Stomach (tissue), 9 donors: Measurements from ENCODE around the gene PHF2. TPM values are rescaled to one million over a fixed set of nuclear protein-coding genes. Genes with fewer than 3 reads are reported as not detected.

ENCODE experiments used
- DNase-seq, 2 donors: peaks; one replicate each; pipeline versions ENCODE4 v3.0.0 to v3.0.0-alpha.2; 2013 to 2019
- H3K27ac ChIP-seq, 5 donors: fragments of 200-600 bp in 4 of 5; sonication (generic) in 4 of 5; one replicate each; pipeline ENCODE4 v1.5.1; 2013 to 2019; ENCODE audit warnings: mild to moderate bottlenecking in 1 of 5, moderate library complexity in 1 of 5
- H3K27me3 ChIP-seq, 3 donors: fragments of 200-600 bp; sonication (generic); one replicate each; pipeline ENCODE4 v1.5.1; 2017 to 2019; ENCODE audit warnings: mixed run types in 1 of 3
- H3K36me3 ChIP-seq, 4 donors: fragments of 200-600 bp; sonication (generic); 1 replicate in 3 of 4; 2 replicates in 1 of 4; pipeline ENCODE4 v1.5.1; 2016 to 2019
- H3K4me1 ChIP-seq, 4 donors: fragments of 200-600 bp; sonication (generic); one replicate each; pipeline ENCODE4 v1.5.1; 2016 to 2019
- H3K4me3 ChIP-seq, 4 donors: fragments of 200-600 bp; sonication (generic) in 3 of 4; one replicate each; pipeline ENCODE4 v1.5.1; 2016 to 2019; ENCODE audit warnings: mild to moderate bottlenecking in 1 of 4
- H3K9me3 ChIP-seq, 4 donors: fragments of 200-600 bp; sonication (generic); one replicate each; pipeline ENCODE4 v1.5.1; 2016 to 2019
- EP300 ChIP-seq: sonication (generic); formaldehyde crosslinking; IDR thresholded peaks from one replicate; pipeline ENCODE4 v1.6.1; 2017; ENCODE audit warnings: antibody characterized with exemption
- POLR2A ChIP-seq, 4 donors: fragments of 450-650 bp; IDR thresholded peaks; one replicate each; pipeline ENCODE4 v1.6.1; 2016; ENCODE audit warnings: antibody characterized with exemption in 4 of 4, control low read depth in 2 of 4, mild to moderate bottlenecking in 1 of 4, moderate library complexity in 1 of 4
- POLR2AphosphoS5 ChIP-seq, 3 donors: sonication (generic); formaldehyde crosslinking; IDR thresholded peaks; one replicate each; pipeline ENCODE4 v1.6.1; 2016; ENCODE audit warnings: antibody characterized with exemption in 3 of 3
- WGBS, 5 donors: extraction: QIAGEN DNeasy Blood & Tissue Kit in 3 of 5; methylation state at CpG; one replicate each; pipeline versions ENCODE4 v1.1.5 to v1.1.7; 2013 to 2018; 5-methylcytosine and 5-hydroxymethylcytosine counted together
- intact Hi-C: fragments of 100-400 bp; cut with DNase I; formaldehyde crosslinking; loops from one replicate; pipeline ENCODE4 v1.15.1; 2023; ENCODE audit warnings: low total_unique reads
- polyA plus RNA-seq, 3 donors: library from polyadenylated mRNA; stranded (reverse); fragments of 200-250 nt; gene quantifications; one replicate each; pipeline ENCODE4 v1.2.3, GENCODE V29; 2013
- total RNA-seq, 5 donors: library from RNA; depleted of rRNA; stranded (reverse); fragments of >200 nt; gene quantifications; one replicate each; pipeline versions ENCODE4 v1.1.0 to v1.2.3, GENCODE V29; 2014 to 2016
- TF ChIP-seq, protein P1 (sequence below), 7 experiments: fragments of 450-650 bp in 4 of 7; fragments of 200-600 bp in 3 of 7; sonication (generic) in 3 of 7; IDR thresholded peaks; one replicate each; pipeline ENCODE4 v1.5.1; 2016 to 2019; ENCODE audit warnings: antibody characterized with exemption in 7 of 7, control low read depth in 2 of 7, mild to moderate bottlenecking in 1 of 7
- donor health status: healthy with polysubstance abuse.
- donor health status: Bipolar disorder and iron deficiency.
- donor health status: healthy.

The PHF2 gene
- total and polyA plus RNA-seq, 8 donors: 14.2 to 58.0 (median 19.5) TPM

DNA sequence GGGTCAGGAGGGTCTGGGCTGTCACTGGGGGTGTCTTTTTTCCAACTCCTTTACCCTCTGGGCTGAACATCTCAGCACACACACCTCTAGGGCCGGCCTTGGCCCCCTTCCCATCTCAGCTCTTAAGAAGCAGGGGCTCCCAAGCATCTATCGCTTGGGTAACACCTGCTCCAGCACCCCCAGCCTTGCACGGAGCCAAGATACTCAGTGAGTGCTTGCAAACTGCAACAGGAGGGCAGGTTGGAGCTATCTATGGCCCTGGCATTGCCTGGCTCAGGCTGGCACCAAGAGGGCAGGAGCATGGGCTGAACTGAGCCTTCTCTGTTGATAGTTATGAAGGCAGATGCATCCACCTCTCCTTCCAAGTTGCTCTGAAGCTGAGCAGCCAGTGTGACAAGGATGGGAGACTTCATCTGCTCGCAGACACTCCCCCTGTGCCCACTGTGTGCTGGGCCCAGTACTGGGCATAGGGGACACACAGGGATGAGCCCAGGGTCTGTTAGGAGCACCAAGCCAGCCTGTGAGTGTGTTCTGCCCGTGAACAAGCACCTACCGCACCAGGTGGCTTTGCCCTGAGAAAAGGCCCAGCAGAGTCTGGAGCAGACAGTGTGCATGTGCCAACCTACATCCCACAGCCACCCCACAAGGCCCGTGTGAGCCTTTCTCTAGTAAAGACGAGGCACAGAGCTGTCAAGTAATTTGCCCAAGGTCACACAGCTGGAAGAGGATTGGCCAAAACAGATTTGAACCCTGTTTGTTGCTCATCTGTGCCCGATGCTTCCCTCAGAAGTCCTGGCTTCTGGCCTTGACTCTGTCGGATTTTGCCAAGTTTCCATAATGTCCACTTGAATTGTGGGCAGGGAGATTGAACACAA, 58.2 kb downstream of the PHF2 start:
- Histone ChIP-seq H3K36me3 (peaks cover 30 to 100% (median 95%) of the 10 kb centered on the region in 4 donors), H3K4me3 (no peak overlapping the region), H3K27ac (no peak overlapping the region), H3K9me3 (peaks cover 0 to 18% (median 3%) of the 10 kb centered on the region in 4 donors), H3K27me3 (no peaks in the 10 kb centered on the region), H3K4me1 (peaks cover 0 to 4% (median 0%) of the 10 kb centered on the region in 4 donors)
- WGBS, 5 donors: 82 to 93% (median 86%) methylated on average over 7 to 10 of the region's 10 CpGs
- no peak for DNase-seq
- intact Hi-C loops: no loop called here
- TF ChIP-seq, protein P1, sequence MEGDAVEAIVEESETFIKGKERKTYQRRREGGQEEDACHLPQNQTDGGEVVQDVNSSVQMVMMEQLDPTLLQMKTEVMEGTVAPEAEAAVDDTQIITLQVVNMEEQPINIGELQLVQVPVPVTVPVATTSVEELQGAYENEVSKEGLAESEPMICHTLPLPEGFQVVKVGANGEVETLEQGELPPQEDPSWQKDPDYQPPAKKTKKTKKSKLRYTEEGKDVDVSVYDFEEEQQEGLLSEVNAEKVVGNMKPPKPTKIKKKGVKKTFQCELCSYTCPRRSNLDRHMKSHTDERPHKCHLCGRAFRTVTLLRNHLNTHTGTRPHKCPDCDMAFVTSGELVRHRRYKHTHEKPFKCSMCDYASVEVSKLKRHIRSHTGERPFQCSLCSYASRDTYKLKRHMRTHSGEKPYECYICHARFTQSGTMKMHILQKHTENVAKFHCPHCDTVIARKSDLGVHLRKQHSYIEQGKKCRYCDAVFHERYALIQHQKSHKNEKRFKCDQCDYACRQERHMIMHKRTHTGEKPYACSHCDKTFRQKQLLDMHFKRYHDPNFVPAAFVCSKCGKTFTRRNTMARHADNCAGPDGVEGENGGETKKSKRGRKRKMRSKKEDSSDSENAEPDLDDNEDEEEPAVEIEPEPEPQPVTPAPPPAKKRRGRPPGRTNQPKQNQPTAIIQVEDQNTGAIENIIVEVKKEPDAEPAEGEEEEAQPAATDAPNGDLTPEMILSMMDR (IDR thresholded peaks at IDR 0.05): no peak
- TF ChIP-seq POLR2AphosphoS5 (IDR thresholded peaks at IDR 0.05): no peak
- no peak for TF ChIP-seq POLR2A (IDR thresholded peaks at IDR 0.05)
- TF ChIP-seq EP300: no peak

DNA sequence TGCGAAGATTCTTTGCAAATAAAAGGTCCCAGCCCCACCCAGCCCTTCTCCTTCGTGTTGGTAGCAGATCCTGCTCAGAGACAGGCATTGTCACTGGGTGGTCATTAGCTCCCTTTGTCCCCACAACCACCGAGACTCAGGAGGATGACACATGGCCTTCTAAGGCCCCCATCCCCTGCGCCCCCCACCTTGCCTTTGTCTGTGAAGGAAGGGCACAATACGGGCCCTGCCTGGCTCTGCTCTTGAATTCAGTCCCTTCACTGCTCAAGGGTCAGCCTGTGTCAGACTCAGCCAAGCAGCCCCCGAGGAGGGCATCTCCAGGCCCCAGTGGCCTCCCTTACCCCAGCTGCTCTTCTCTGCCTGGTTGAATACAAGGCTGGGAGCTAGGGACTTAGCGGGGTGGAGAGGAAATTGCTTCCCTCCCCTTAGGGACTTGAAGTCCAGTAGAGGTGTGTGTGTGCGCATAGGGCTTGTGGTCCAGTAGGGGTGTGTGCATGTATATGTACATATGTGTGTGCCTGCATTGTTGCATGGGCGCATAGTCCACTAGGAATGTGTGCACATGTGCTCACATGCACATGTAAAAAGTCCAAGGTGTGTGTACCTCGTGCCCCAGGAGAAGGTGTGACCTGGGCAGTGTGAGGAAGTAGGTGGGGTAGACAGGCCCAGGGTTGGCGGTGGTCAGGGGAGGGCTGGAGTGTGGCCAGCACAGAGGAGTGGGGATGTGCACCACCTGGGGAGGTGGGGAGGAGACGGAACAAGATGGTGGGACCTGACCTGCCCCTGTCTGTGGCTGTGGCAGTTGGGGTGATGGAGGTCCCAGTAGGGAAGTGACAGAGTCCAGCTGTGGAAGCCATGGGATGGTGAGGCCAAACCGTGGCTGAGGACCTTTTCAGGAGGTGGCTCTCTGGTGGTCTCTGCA, 59.1 kb downstream of the PHF2 start:
- intact Hi-C loops: no loop called here
- Histone ChIP-seq H3K4me3 (no peak overlapping the region), H3K36me3 (peaks cover 31 to 100% (median 95%) of the 10 kb centered on the region in 4 donors), H3K9me3 (peaks cover 0 to 18% (median 3%) of the 10 kb centered on the region in 4 donors), H3K27ac (no peak overlapping the region), H3K4me1 (no peaks in the 10 kb centered on the region), H3K27me3 (no peaks in the 10 kb centered on the region)
- DNase-seq: no peak
- 84 to 94% (median 90%) methylated on average over 12 to 13 of the region's 13 CpGs for WGBS, 5 donors
- TF ChIP-seq POLR2A (IDR thresholded peaks at IDR 0.05) (no peak), EP300 (no peak), POLR2AphosphoS5 (IDR thresholded peaks at IDR 0.05) (no peak)
- TF ChIP-seq, protein P1 (IDR thresholded peaks at IDR 0.05): no peak

DNA sequence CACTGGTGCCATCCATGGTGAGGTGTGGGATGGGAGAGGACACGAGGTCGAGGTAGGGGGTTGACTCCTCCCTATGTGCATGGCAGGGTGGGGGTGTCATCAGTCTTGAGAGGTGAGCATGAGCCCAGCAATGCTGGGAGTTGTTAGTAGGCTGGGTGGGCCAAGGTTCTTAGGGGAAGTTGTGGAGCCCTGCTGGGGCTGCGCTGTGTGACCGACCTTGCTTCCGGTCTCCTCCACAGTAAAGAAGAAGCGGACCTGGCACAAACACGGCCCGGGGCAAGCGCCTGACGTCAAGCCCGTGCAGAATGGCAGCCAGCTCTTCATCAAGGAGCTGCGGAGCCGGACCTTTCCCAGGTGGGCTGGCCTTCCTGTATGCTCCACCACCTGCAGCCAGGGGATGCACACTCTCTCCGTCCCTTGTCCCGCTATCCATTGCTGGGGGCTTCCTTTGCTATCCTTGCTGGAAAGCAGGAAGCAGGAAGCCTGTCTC, 59.8 kb downstream of the PHF2 start:
- peaks cover 0 to 18% (median 3%) of the 10 kb centered on the region in 4 donors for H3K9me3 ChIP-seq
- 96 to 98% (median 97%) methylated on average over 14 to 15 of the region's 15 CpGs for WGBS, 5 donors
- no peak overlapping the region for H3K27ac ChIP-seq
- H3K4me3 ChIP-seq: no peak overlapping the region
- no peak for DNase-seq
- peaks cover 31 to 93% (median 90%) of the 10 kb centered on the region in 4 donors for H3K36me3 ChIP-seq
- peaks cover 0 to 7% (median 0%) of the 10 kb centered on the region in 4 donors for H3K4me1 ChIP-seq
- intact Hi-C loops: no loop called here
- no peaks in the 10 kb centered on the region for H3K27me3 ChIP-seq
- TF ChIP-seq POLR2AphosphoS5 (IDR thresholded peaks at IDR 0.05): no peak
- TF ChIP-seq, protein P1 (IDR thresholded peaks at IDR 0.05): no peak
- TF ChIP-seq POLR2A (IDR thresholded peaks at IDR 0.05): no peak
- no peak for TF ChIP-seq EP300

DNA sequence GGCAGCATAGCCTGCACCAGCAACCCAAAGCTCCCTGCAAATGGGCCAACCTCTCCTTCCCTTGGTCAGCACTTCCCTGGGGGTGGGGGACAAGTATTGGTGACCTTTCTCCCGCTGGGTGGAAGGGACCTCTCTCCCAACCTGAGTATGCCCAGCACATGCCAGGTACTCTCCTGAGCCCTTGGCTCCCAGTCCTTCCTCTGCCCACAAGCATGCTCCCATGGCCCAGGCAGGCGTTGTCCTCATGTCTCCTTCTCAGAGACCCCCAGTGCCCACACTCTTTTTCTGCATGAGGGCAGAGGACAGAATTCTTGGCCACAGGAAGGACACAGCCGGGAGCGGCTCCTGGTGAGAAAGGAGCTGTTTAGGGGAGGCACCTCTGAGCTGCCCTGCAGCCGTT, 60.3 kb downstream of the PHF2 start:
- 84 to 96% (median 91%) methylated on average over 5 of the region's 5 CpGs for WGBS, 5 donors
- Histone ChIP-seq H3K36me3 (peaks cover 31 to 92% (median 86%) of the 10 kb centered on the region in 4 donors), H3K27ac (no peak overlapping the region), H3K4me3 (no peak overlapping the region), H3K9me3 (peaks cover 0 to 18% (median 3%) of the 10 kb centered on the region in 4 donors), H3K27me3 (no peaks in the 10 kb centered on the region), H3K4me1 (peaks cover 0 to 12% (median 0%) of the 10 kb centered on the region in 4 donors)
- no peak for TF ChIP-seq EP300
- TF ChIP-seq, protein P1 (IDR thresholded peaks at IDR 0.05): no peak
- no peak for TF ChIP-seq POLR2A (IDR thresholded peaks at IDR 0.05)
- TF ChIP-seq POLR2AphosphoS5 (IDR thresholded peaks at IDR 0.05): no peak
- intact Hi-C loops: no loop called here
- DNase-seq: no peak
